ENCODE data around the gene MYT1.

- TF ChIP-seq POLR2A (IDR thresholded peaks at IDR 0.05; ENCODE audit: low read length) (no peak), GATA1 (IDR thresholded peaks at IDR 0.05; ENCODE audit: low read depth, low read length) (no peak)
Observed at GRCh38 chr20:64219730-64220129, 55.5 kb downstream of the MYT1 start.

Data from erythroblast (primary cell).